NCI-H226 (cell line): ENCODE results near the gene IL19.
"Not testable (repeated sequence)": the region's sequence is repeated elsewhere in the genome, so short reads cannot be mapped to it uniquely, and the experiment has no call there.

Source experiments
- DNase-seq: peaks from one replicate; pipeline ENCODE4 v3.0.0-alpha.2; 2015

Gene IL19

GRCh38 chr1:206835186-206835585 is 64.6 kb downstream of the IL19 start:
- DNase-seq: no peak

GRCh38 chr1:206836111-206836510 is 65.5 kb downstream of the IL19 start:
- no peak for DNase-seq

- DNase-seq: peak; percentile 47
Observed at GRCh38 chr1:206839006-206839560, 68.5 kb downstream of the IL19 start.

DNA sequence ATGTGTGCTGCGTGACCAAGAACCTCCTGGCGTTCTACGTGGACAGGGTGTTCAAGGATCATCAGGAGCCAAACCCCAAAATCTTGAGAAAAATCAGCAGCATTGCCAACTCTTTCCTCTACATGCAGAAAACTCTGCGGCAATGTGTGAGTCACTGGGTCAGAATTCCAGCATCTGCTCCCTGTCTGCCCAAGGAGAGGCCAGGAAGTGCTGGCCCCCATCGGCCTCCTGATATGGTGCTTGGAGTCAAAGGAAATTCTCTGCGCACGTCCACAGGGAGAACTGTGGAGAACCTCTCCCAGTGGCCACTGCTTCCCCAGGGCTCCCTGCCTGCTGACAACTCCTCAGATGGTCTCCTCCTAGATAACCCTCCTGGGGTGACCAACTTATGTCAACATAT is 69.3 kb downstream of the IL19 start:
- DNase-seq: peak; percentile 98

DNA sequence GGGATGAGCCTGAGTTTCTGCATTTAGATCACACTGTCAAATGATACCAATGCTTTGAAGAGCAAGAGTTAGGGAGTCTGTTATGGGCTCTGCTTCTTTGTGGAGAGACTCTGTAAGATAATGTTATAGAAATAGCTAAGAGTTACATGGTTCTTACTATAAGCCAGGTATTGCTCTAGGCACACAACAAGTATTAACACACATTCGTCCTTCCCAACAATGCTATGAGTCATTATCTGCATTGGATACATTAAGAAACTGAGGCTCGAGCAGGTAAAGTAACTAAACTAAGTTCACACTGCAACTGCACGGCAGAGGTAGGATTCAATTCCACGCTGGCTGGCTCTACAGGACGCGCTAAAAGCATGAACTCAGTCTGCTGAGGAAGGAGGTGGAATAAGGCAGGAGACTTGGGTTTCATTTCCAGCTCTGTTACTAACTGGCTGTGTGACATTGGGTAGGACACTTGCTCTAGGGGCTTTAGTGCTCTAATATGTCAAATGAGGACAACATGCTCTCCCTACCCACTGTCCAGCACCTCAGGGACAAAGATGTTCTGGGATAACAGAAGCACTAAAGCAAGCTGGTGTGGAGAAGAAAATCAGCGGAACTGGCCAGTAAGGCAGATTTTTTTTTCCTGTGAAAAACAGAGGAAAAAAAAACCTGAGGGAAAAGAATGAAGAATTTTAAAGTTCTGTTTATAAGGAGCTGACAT is 71.2 kb downstream of the IL19 start:
- no peak for DNase-seq

DNA sequence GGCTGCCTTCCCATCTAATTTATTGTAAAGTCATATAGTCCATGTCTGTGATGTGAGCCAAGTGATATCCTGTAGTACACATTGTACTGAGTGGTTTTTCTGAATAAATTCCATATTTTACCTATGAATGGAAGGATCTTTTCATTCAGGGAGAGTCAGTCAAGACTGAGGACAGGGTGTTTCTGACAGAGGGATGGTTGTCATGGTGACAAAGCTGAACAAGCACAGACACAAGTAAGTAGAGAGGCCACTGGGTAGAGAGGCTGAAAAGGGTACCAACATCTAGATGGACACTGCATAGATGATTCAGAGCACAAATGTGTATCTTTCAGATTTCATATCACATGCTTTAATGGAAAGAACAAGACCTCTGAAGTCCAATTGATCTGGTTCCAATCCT is 72.3 kb downstream of the IL19 start:
- no peak for DNase-seq

DNA sequence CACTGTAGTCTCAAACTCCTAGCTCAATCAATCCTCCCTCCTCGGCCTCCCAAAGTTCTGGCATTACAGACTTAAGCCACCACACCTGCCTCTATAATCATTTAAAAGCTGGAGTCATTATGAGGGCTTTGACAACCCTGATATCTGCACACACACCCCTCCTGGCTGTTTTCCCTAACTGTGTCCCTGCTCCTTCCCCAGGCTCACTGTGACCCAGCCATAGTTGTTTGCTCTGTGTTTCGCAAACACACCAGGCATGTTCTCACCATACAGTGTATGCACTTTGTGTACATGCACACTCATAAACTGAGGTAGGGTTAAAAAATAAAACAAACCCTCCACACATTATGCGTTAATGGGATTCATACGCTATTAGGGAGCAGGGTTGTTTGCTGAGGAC is 73.1 kb downstream of the IL19 start:
- no peak for DNase-seq

GRCh38 chr1:206846487-206846886 is 75.9 kb downstream of the IL19 start:
- DNase-seq: no peak

GRCh38 chr1:206847337-206847834 is 76.8 kb downstream of the IL19 start:
- DNase-seq: no peak

DNA sequence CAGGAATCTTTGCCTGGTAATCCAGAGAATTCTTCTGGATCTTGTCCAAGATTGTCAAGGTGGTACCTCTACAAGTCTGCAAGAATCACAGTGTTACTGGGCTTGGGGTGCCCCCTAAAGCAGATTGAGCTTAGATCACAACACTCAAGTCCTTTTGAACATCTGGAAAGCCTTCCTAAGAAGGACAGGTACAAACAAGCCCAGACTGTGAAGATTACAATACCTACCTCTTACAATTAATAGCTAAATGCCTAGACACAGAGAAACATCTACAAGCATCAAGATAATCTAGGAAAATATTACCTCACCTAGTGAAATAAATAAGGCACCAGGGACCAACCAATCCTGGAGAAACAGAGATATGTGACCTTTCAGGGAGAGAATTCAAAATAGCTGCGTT is 77.4 kb downstream of the IL19 start:
- no peak for DNase-seq

DNA sequence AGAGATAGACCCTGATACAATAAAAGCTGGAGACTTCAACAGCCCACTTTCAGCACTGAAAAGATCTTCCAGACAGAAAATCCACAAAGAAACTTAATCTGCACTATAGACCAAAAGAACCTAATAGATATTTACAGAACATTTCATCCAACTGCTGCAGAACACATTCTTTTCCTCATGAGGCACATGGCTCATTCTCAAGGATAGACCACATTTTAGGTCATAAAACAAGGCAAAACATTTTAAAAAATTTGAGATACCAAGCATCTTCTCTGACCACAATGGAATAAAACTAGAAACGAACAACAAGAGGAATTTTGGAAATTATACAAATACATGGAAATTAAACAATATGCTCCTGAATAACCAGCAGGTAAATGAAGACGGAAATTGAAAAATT is 79.8 kb downstream of the IL19 start:
- DNase-seq: no peak

DNA sequence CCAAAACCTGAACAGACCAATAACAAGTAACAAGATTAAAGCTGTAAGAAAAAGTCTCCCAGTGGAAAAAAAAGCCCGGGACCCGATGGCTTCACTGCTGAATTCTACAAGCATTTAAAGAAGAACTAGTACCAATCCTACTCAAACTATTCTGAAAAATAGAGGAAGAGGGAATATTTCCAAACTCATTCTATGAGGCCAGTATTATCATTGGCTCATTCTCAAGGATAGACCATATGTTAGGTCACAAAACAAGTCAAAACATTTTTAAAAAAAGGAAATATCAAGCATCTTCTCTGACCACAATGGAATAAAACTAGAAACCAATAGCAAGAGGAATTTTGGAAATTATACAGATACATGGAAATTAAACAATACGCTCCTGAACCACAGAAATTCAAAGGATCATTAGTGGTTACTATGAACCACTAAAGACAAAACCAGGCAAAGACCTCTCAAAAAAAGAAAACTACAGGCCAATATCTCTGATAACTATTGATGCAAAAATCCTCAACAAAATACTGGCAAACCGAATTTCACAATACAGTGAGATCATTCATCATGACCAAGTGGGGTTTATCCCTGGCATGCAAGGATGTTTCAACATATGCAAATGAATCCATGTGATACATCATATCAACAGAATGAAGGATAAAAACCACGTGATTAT is 80.9 kb downstream of the IL19 start:
- peak; percentile 60 for DNase-seq

DNA sequence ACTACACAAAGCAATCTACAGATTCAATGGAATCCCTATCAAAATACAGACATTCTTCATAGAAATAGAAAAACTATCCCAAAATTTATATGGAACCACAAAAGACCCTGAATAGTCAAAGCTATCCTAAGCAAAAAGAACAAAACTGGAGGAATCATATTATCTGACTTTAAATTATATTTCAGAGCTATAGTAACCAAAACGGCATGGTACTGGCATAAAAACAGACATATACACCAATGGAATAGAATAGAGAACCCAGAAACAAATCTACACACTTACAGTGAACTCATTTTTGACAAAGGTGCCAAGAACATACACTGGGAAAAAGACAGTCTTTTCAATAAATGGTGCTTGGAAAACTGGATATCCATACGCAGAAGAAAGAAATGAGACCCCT is 82.1 kb downstream of the IL19 start:
- DNase-seq: not testable (repeated sequence)

DNA sequence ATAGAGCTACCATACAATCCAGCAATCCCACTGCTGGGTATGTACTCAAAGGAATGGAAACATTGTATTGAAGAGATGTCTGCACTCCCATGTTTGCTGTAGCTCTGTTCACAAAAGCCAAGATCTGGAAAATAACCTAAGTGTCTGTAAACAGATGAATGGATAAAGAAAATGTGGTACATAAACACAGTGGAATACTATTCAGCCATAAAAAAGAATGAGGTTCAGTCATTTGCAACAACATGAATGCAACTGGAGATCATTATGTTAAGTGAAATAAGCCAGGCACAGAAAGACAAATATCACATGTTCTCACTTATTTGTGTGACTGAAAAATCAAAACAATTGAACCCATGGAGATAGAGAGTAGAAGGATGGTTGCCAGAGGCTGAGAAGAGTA is 83.1 kb downstream of the IL19 start:
- not testable (repeated sequence) for DNase-seq

DNA sequence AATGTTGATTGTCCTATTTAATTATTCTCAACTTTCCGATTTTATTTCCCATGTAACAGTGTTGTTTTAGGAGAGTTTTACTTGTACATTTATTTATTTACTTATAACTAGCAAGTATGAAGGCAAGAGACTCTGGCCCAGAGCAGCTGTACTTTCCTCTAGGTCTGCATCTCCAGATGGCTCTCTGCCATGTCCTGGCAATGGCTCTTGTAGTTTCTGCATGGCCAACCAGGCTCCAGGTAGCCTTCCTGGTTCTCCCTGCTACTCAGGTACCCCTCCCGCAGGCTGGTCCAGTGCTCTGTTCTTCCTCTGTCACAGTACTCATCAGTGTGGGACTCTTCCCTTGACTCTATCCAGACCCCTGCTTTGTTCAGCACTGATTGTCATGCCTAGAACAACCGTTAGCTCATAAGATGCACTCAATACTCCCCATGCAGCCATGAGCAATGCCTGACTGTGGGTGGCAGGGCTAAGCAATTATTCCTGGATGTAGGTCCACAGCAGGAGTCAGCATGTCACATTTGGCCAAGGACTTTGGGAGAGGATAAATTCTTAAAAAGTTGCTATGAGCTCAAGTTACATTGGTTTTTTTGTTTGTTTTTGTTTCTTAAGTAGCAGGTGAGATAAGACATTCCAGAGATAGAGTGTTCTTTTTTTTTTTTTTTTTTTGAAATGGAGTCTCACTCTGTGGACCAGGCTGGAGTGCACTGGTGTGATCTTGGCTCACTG is 84.0 kb downstream of the IL19 start:
- peak; percentile 45 for DNase-seq

- DNase-seq: no peak
Observed at GRCh38 chr1:206855859-206856258, 85.3 kb downstream of the IL19 start.

GRCh38 chr1:206856674-206857464 is 86.3 kb downstream of the IL19 start:
- DNase-seq: no peak

DNA sequence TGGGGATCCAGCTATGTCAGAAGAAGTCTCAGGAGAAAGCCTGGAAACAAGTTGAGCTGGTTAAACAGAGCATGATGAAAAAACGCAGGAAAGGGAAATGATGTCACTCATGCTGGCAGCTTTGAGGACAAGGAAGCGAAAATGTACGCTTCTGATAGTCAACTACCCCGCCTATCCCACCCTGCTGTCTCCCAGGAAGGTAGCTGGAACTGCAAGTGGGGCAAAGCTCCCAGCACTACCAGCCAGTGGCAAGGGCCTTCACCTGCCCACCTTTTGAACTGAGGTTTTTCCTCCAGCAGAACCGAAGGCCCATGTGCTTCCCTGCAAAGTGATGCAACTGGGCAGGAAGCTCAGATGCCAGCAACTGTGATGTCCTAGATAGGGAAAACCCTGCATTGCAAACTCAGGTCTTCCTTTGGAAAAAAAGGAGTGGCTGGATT is 88.5 kb downstream of the IL19 start:
- DNase-seq: no peak

- DNase-seq: no peak
Observed at GRCh38 chr1:206860165-206860564, 89.6 kb downstream of the IL19 start.

DNA sequence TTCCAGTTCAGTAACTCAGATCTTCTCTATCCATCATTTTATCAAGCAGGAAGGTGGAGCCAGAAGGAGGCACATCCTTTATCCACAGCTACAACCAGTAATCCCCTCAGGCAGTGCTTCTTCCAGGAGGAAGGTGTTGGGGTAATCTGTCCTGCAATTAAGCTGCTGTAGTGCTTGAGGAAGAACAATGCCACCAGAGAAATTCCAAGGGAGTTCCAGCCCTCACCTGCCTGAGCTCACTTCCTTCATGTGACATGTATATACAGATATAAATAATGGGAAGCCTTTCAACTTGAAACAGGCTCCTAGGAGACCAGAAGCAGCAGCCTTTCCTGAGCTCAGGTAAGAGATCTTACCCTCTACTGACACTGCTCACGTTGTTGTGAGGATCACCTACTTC is 92.7 kb downstream of the IL19 start:
- DNase-seq: no peak

- peak; percentile 82 for DNase-seq
Observed at GRCh38 chr1:206864939-206865671, 94.5 kb downstream of the IL19 start, which contains the start of gene IL20. Gene IL20 (plus strand): TSS chr1:206865623. CDS start chr1:206865853, 230 bp downstream.

DNA sequence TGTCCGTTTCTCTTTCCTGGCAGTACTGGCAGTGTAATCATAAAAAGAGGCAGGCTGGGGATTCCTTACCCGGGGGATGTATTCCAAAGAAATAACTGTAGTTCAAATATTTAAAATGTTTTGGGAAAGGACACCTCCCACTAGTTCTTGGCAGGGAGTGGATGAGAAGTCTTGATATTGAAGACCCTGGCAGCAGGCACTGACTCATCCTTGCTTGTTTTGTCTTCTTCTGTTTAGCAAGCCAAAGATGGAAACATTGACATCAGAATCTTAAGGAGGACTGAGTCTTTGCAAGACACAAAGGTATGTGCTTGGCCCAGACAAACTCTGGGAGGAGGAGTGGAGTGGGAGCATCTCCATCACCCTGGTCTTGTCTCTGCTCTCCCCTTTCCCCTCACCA is 95.5 kb downstream of the IL19 start:
- DNase-seq: peak; percentile 88
